BJ (cell line): ENCODE results near the gene TGM1. TPM values are rescaled to one million over a fixed set of nuclear protein-coding genes. Genes with fewer than 3 reads are reported as not detected.
"Not testable (repeated sequence)": the region's sequence is repeated elsewhere in the genome, so short reads cannot be mapped to it uniquely, and the experiment has no call there.

Experiments
- CTCF ChIA-PET: fragments of 350-600 bp; formaldehyde crosslinking; extraction: SDS; loops from one replicate; lab custom pipeline; 2021; ENCODE audit warnings: antibody characterized with exemption, inconsistent platforms; lab: Yijun Ruan, JAX
- POLR2A ChIA-PET: fragments of 300-600 bp; sonication (Branson Sonifier 250); formaldehyde crosslinking; extraction: SDS; loops from one replicate; lab custom pipeline; 2021; ENCODE audit warnings: antibody characterized with exemption; lab: Charles Lee
- DNase-seq: peaks from one replicate; pipeline ENCODE4 v3.0.0-alpha.2; 2011; ENCODE audit warnings: low read depth
- H3K27me3 ChIP-seq: 2 replicates; pipeline ENCODE4 v1.6.0; 2011; ENCODE audit warnings: low read length; ENCODE audit not compliant: control insufficient read depth, insufficient read depth
- H3K36me3 ChIP-seq: 2 replicates; pipeline ENCODE4 v1.5.1; 2011; ENCODE audit warnings: low read length; ENCODE audit not compliant: control insufficient read depth, insufficient read depth
- H3K4me3 ChIP-seq: 2 replicates; pipeline ENCODE4 v1.5.1; 2011; ENCODE audit warnings: low read depth, mild to moderate bottlenecking, control low read depth, low read length
- polyA plus RNA-seq: library from polyadenylated mRNA; depleted of rRNA; stranded (reverse); fragments of >200 nt; gene quantifications from 2 replicates; pipeline ENCODE4 v1.2.3, GENCODE V29; 2011
- TF ChIP-seq, protein P1 (sequence below): IDR thresholded peaks from 2 replicates; pipeline ENCODE4 v1.5.1; 2011; ENCODE audit warnings: low read depth, mild to moderate bottlenecking, control low read depth, inconsistent platforms, low read length, moderate library complexity; ENCODE audit not compliant: insufficient read depth

TGM1 gene
- polyA plus RNA-seq, 1 experiment = 2.9 TPM

DNA sequence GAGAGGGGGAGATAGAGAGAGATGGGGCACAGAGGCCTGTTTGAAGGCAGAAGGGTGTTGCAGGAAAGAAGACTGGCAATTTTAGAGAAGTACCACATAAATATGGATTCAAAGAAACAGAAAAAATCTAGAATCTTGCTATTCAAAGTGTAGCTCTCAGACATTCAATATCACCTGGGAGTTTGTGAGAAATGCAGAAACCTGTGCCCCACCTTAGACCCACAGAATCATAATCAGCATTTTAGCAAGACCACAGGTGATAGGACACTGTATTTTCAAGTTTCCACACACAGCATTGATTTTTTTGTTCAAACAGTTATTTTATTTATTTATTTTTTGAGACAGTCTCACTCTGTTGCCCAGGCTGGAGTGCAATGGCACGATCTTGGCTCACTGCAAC, 34.1 kb downstream of the TGM1 start:
- CTCF ChIA-PET = interaction anchor here (1.0 to 1.3 kb wide), 3 partner anchors 9 to 13 kb away, joined by 4 to 8 read pairs (median 5); partner anchors contain the start of genes MDP1 and TINF2
- DNase-seq = no peak
- TF ChIP-seq, protein P1, sequence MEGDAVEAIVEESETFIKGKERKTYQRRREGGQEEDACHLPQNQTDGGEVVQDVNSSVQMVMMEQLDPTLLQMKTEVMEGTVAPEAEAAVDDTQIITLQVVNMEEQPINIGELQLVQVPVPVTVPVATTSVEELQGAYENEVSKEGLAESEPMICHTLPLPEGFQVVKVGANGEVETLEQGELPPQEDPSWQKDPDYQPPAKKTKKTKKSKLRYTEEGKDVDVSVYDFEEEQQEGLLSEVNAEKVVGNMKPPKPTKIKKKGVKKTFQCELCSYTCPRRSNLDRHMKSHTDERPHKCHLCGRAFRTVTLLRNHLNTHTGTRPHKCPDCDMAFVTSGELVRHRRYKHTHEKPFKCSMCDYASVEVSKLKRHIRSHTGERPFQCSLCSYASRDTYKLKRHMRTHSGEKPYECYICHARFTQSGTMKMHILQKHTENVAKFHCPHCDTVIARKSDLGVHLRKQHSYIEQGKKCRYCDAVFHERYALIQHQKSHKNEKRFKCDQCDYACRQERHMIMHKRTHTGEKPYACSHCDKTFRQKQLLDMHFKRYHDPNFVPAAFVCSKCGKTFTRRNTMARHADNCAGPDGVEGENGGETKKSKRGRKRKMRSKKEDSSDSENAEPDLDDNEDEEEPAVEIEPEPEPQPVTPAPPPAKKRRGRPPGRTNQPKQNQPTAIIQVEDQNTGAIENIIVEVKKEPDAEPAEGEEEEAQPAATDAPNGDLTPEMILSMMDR = no peak
- Histone ChIP-seq H3K36me3 (no peaks in the 10 kb centered on the region; the same call in 1 of the 2 replicates), H3K4me3 (no peak overlapping the region), H3K27me3 (no peaks in the 10 kb centered on the region)
- POLR2A ChIA-PET = no interaction called here

DNA sequence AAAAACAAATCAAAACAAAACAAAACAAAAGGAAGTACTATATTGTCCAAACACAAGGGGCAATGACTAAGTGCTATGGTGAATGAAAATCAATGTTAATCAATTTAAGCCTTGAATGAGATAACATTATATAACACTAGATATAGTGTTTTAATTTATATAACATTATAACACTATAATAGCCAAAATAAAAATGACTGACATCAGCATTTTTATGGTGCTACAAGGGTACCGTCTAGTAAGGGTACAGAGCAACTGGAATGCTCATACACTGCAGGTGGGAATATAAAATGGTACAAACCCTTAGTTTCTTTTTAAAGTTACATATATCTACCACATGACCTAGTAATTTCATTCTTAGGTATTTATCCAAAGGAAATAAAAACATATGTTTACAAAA, 36.5 kb downstream of the TGM1 start:
- TF ChIP-seq, protein P1 = no peak
- CTCF ChIA-PET = no interaction called here
- POLR2A ChIA-PET = no interaction called here
- no peak overlapping the region for H3K4me3 ChIP-seq
- H3K27me3 ChIP-seq = no peaks in the 10 kb centered on the region
- no peak for DNase-seq
- H3K36me3 ChIP-seq = no peaks in the 10 kb centered on the region; the same call in 1 of the 2 replicates

DNA sequence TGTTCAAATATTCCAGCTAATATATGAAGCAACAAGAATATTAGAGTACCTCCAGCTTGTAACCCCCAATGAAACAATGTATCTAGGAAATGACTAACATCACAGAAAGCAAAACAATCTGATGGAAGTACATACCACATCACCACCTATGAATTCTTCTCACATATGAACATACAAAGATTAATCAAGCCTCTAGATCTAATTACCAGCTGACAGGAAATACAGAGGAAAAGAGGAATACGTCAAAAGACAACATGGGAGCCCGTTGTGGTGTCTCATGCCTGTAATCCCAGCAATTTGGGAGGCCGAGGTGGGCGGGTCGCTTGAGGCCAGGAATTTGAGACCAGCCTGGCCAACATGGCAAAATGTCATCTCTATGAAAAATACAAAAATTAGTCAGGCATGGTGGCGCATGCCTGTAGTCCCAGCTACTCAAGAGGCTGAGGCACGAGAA, 38.3 kb downstream of the TGM1 start:
- Histone ChIP-seq H3K4me3 (no peak overlapping the region), H3K27me3 (no peaks in the 10 kb centered on the region), H3K36me3 (no peaks in the 10 kb centered on the region; the same call in 1 of the 2 replicates)
- TF ChIP-seq, protein P1 = no peak
- POLR2A ChIA-PET = no interaction called here
- DNase-seq = no peak
- CTCF ChIA-PET = interaction anchor here (1.4 kb wide), 1 partner anchor 9 kb away, joined by 7 read pairs; the partner anchor contains the start of gene MDP1

DNA sequence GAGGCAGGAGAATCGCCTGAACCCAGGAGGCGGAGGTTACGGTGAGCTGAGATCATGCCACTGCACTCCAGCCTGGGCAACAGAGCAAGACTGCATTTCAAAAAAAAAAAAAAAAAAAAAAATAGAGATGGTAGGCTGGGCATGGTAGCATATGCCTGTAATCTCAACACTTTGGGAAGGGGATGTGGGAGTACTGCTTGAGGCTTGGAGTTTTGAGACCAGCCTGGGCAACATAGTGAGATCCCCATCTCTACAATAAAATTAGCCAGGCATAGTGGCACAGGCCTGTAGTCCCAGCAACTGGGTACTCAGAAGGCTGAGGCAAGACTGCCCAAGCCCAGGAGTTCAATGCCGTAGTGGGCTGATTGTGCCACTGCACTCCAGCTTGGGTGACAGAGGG, 40.0 kb downstream of the TGM1 start:
- ChIA-PET CTCF (interaction anchor here (1.2 kb wide), 1 partner anchor 19 kb away, joined by 3 read pairs; the partner anchor contains the start of gene TINF2), POLR2A (interaction anchor here (0.6 kb wide), 1 partner anchor 9 kb away, joined by 8 read pairs; no protein-coding TSS in a partner anchor)
- H3K27me3 ChIP-seq, H3K4me3 ChIP-seq, H3K36me3 ChIP-seq, DNase-seq: not testable (repeated sequence)

DNA sequence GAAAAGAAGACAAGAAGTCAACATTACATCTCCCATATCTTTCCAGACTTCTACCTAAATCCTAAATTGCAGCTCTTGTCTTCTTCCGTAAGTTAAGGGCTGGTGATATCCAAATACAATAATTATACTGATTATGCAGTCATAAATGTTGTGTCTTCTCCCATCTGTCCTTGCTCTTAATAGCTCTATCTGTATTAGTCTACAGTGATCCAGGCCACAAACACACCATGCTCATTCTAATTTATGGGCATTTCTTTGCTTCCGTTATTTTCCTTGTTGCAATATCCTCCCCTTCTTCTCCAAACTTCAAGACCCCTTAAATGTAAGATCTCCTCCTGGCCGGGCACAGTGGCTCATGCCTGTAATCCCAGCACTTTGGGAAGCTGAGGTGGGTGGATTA, 43.5 kb downstream of the TGM1 start:
- Histone ChIP-seq H3K27me3 (no peaks in the 10 kb centered on the region), H3K4me3 (no peak overlapping the region), H3K36me3 (peaks cover 5% of the 10 kb centered on the region)
- ChIA-PET POLR2A (interaction anchor here (0.6 kb wide), 1 partner anchor 46 kb away, joined by 6 read pairs; no protein-coding TSS in a partner anchor), CTCF (interaction anchor here (0.8 to 1.6 kb wide), 4 partner anchors 23 to 138 kb away, joined by 3 to 5 read pairs (median 4); partner anchors contain the start of genes IRF9 and TINF2)
- no peak for DNase-seq
- TF ChIP-seq, protein P1 = no peak

DNA sequence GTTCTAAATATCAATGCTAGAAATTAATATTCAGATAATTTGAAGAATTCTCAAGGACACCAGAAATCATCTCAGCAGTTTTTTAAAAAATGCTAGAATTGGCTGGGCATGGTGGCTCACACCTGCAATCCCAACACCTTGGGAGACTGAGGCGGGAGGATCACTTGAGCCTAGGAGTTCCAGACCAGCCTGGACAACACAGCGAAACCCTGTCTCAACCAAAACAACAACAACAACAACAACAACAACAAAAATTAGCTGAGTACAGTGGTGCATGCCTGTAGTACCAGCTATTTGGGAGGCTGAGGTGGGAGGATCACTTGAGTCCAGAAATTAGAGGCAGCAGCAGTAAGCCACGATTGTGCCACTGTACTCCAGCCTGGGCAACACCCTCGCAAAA, 43.9 kb downstream of the TGM1 start:
- ChIA-PET POLR2A (interaction anchor here (0.6 kb wide), 1 partner anchor 46 kb away, joined by 6 read pairs; no protein-coding TSS in a partner anchor), CTCF (interaction anchor here (1.1 to 1.2 kb wide), 2 partner anchors 23 to 138 kb away, joined by 3 to 5 read pairs; partner anchors contain the start of gene TINF2)
- Histone ChIP-seq H3K4me3 (no peak overlapping the region), H3K27me3 (no peaks in the 10 kb centered on the region), H3K36me3 (peaks cover 5% of the 10 kb centered on the region)
- DNase-seq = no peak
- TF ChIP-seq, protein P1 = no peak

DNA sequence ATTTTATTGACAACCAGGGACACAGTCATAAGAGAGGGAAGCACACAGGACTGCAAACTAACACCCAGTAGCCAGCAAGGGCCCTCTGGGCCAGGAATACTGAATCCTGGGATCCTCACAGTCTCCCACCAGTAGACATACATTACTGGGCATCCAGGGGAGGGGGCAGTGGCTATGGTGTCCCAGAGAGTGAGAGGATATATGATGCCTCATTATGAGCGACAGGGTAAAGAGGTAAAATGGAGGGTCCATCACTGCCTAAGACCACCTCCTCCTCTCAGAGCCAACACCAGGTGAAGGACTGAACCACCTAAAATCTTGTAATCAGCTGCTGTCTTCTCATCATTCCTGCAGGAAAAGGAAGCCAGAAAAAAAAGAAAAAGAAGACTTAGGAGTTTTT, 46.1 kb downstream of the TGM1 start:
- H3K4me3 ChIP-seq, H3K36me3 ChIP-seq, DNase-seq, POLR2A ChIA-PET, H3K27me3 ChIP-seq: not testable (repeated sequence)
- CTCF ChIA-PET = interaction anchor here (0.8 to 2.0 kb wide), 4 partner anchors 11 to 90 kb away, joined by 3 to 8 read pairs (median 3); no protein-coding TSS in a partner anchor
